Naive thymus-derived CD4-positive, alpha-beta T cell (primary cell): Measurements from ENCODE around the gene SLC7A10. TPM values are rescaled to one million over a fixed set of nuclear protein-coding genes. Genes with fewer than 3 reads are reported as not detected.

Experiments used
- ATAC-seq: fragments of 150-1000 bp; cut with Tn5 transposase; 2 replicates; pipeline ENCODE4 v1.10.0; 2021; ENCODE audit warnings: mild to moderate bottlenecking, moderate library complexity
- CTCF ChIA-PET: fragments of 350-600 bp; sonication (Branson Sonifier 250); formaldehyde crosslinking; loops from one replicate; lab custom pipeline; 2021; ENCODE audit warnings: antibody characterized with exemption; lab: Charles Lee
- POLR2A ChIA-PET: fragments of 350-600 bp; sonication (Branson Sonifier 250); formaldehyde crosslinking; loops from one replicate; lab custom pipeline; 2021; ENCODE audit warnings: antibody characterized with exemption, inconsistent platforms; lab: Charles Lee
- DNase-seq, 9 donors: peaks; one replicate each; pipeline versions ENCODE4 v3.0.0 to v3.0.0-alpha.2; 2020 to 2022; ENCODE audit warnings: mixed read lengths in 1 of 9
- H3K27ac ChIP-seq: one replicate; pipeline ENCODE4 v1.7.0; 2013; ENCODE audit warnings: mild to moderate bottlenecking, low read depth, low read length, moderate library complexity
- H3K27me3 ChIP-seq, 2 donors: one replicate each; pipeline ENCODE4 v1.7.0; 2013; ENCODE audit warnings: low read length in 2 of 2, mild to moderate bottlenecking in 2 of 2, moderate library complexity in 2 of 2; ENCODE audit not compliant: control insufficient read depth in 2 of 2, insufficient read depth in 2 of 2
- H3K36me3 ChIP-seq, 3 experiments: 1 replicate in 2 of 3; 2 replicates in 1 of 3; pipeline ENCODE4 v1.7.0; 2013; ENCODE audit warnings: low read length in 3 of 3, mild to moderate bottlenecking in 3 of 3, moderate library complexity in 1 of 3; ENCODE audit not compliant: insufficient read depth in 3 of 3, control insufficient read depth in 2 of 3
- H3K4me1 ChIP-seq, 2 donors: one replicate each; pipeline ENCODE4 v1.7.0; 2013; ENCODE audit warnings: low read length in 2 of 2, mild to moderate bottlenecking in 2 of 2, moderate library complexity in 1 of 2; ENCODE audit not compliant: control insufficient read depth in 2 of 2, insufficient read depth in 2 of 2
- H3K4me3 ChIP-seq: 2 replicates; pipeline ENCODE4 v1.7.0; 2013; ENCODE audit warnings: mild to moderate bottlenecking, low read length
- H3K9me3 ChIP-seq, 3 experiments: 1 replicate in 2 of 3; 2 replicates in 1 of 3; pipeline ENCODE4 v1.7.0; 2013; ENCODE audit warnings: low read length in 3 of 3; ENCODE audit not compliant: control insufficient read depth in 2 of 3
- H3K27ac Mint-ChIP-seq, 9 donors: one replicate each; pipeline ENCODE4 v1.8.0; 2020 to 2022; ENCODE audit warnings: mixed read lengths in 9 of 9, mild to moderate bottlenecking in 8 of 9, moderate library complexity in 5 of 9, inconsistent platforms in 2 of 9
- H3K27me3 Mint-ChIP-seq, 5 donors: one replicate each; pipeline ENCODE4 v1.8.0; 2021 to 2022; ENCODE audit warnings: mixed read lengths in 5 of 5, mild to moderate bottlenecking in 1 of 5
- H3K36me3 Mint-ChIP-seq, 5 donors: one replicate each; pipeline ENCODE4 v1.8.0; 2020 to 2022; ENCODE audit warnings: mixed read lengths in 5 of 5, mild to moderate bottlenecking in 3 of 5, inconsistent platforms in 1 of 5
- H3K4me1 Mint-ChIP-seq, 7 donors: one replicate each; pipeline ENCODE4 v1.8.0; 2020 to 2022; ENCODE audit warnings: mixed read lengths in 7 of 7, mild to moderate bottlenecking in 3 of 7, inconsistent platforms in 1 of 7
- H3K4me3 Mint-ChIP-seq, 10 donors: one replicate each; pipeline ENCODE4 v1.8.0; 2020 to 2022; ENCODE audit warnings: mild to moderate bottlenecking in 10 of 10, mixed read lengths in 10 of 10, moderate library complexity in 6 of 10, inconsistent platforms in 2 of 10
- H3K9me3 Mint-ChIP-seq, 11 donors: one replicate each; pipeline ENCODE4 v1.8.0; 2020 to 2022; ENCODE audit warnings: mixed read lengths in 11 of 11, mild to moderate bottlenecking in 4 of 11, inconsistent platforms in 1 of 11, moderate library complexity in 1 of 11
- intact Hi-C, 2 donors: fragments of 100-400 bp; cut with micrococcal nuclease; formaldehyde crosslinking; loops; one replicate each; pipeline ENCODE4 v1.15.1; 2023
- polyA plus RNA-seq, 2 donors: library from polyadenylated mRNA; unstranded; fragments of 300-500 nt; fragmentation: Illumina TruSeq; gene quantifications; one replicate each; pipeline ENCODE4 v1.2.3, GENCODE V29; 2021
- total RNA-seq, 6 experiments: library from RNA in 5 of 6; stranded (reverse) in 5 of 6; gene quantifications; 1 replicate in 5 of 6; 2 replicates in 1 of 6; pipeline ENCODE4 v1.2.3 and lab custom pipeline; 2021 to 2026

The SLC7A10 gene
- total and polyA plus RNA-seq, 7 experiments from 2014 or later: not detected

- Mint-ChIP-seq H3K4me3 (no peak overlapping the region), H3K27me3 (peaks cover 7 to 14% (median 13%) of the 10 kb centered on the region in 5 donors), H3K9me3 (peaks cover 0 to 11% (median 5%) of the 10 kb centered on the region in 11 donors), H3K36me3 (peaks cover 0 to 4% (median 0%) of the 10 kb centered on the region in 5 donors), H3K4me1 (peaks cover 0 to 4% (median 0%) of the 10 kb centered on the region in 7 donors), H3K27ac (no peak overlapping the region)
- no peaks in the 10 kb centered on the region for H3K9me3 ChIP-seq
- intact Hi-C loops: loop anchor here (1.0 to 10.0 kb wide), 8 partner anchors 57 to 537 kb away; partner anchors contain the start of gene CEBPA (in 1 of the 2)
- no peaks in the 10 kb centered on the region for H3K36me3 ChIP-seq
- peaks cover 0 to 8% of the 10 kb centered on the region in 2 donors for H3K4me1 ChIP-seq
- POLR2A ChIA-PET: no interaction called here
- ATAC-seq (no peak), DNase-seq (no peak)
- H3K4me3 ChIP-seq: no peak overlapping the region
- no peak overlapping the region for H3K27ac ChIP-seq
- CTCF ChIA-PET: interaction anchor here (1.1 to 5.6 kb wide), 3 partner anchors 57 to 173 kb away, joined by 3 to 34 read pairs (median 4); no protein-coding TSS in a partner anchor
- H3K27me3 ChIP-seq: no peaks in the 10 kb centered on the region
These were observed 9.1 kb upstream of the SLC7A10 start for GRCh38 chr19:33234736-33235135.

DNA sequence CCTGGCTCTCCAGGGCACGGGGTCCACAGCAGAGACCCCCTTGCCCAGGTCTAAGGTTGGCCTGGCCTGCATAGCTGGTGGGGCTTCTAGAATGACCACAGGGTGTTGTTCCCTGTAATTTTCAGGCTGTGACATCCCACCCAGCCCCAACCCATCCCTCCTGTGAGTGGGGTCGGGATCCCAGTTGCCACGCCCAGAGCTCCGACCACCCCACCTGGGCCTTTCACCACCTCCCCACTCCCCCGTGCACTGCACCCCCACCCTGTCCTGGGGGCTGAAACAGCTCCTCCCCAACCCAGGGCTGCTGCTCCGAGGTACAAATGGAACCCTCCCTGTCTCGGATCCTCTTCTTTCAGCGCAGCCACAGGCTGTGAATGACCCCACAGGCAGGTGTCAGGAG lies 8.4 kb upstream of the SLC7A10 start:
- H3K4me3 Mint-ChIP-seq: no peak overlapping the region
- H3K4me1 Mint-ChIP-seq: peaks cover 0 to 3% (median 0%) of the 10 kb centered on the region in 7 donors
- H3K4me1 ChIP-seq: peaks cover 0 to 5% of the 10 kb centered on the region in 2 donors
- no peak overlapping the region for H3K4me3 ChIP-seq
- peaks cover 9 to 16% (median 14%) of the 10 kb centered on the region in 5 donors for H3K27me3 Mint-ChIP-seq
- intact Hi-C loops: loop anchor here in 1 of 2 donors (2.0 to 10.0 kb wide), 2 partner anchors 71 to 89 kb away; partner anchors contain the start of gene CEBPA
- no peak for DNase-seq
- ATAC-seq: no peak
- no peak overlapping the region for H3K27ac Mint-ChIP-seq
- H3K27ac ChIP-seq: no peak overlapping the region
- H3K36me3 ChIP-seq: no peaks in the 10 kb centered on the region
- peaks cover 0 to 4% (median 0%) of the 10 kb centered on the region in 5 donors for H3K36me3 Mint-ChIP-seq
- no peaks in the 10 kb centered on the region for H3K27me3 ChIP-seq
- ChIA-PET CTCF (interaction anchor here (0.7 to 0.8 kb wide), 2 partner anchors 175 to 544 kb away, joined by 3 to 5 read pairs; no protein-coding TSS in a partner anchor), POLR2A (no interaction called here)
- H3K9me3 Mint-ChIP-seq: peaks cover 0 to 14% (median 5%) of the 10 kb centered on the region in 11 donors
- H3K9me3 ChIP-seq: no peaks in the 10 kb centered on the region

DNA sequence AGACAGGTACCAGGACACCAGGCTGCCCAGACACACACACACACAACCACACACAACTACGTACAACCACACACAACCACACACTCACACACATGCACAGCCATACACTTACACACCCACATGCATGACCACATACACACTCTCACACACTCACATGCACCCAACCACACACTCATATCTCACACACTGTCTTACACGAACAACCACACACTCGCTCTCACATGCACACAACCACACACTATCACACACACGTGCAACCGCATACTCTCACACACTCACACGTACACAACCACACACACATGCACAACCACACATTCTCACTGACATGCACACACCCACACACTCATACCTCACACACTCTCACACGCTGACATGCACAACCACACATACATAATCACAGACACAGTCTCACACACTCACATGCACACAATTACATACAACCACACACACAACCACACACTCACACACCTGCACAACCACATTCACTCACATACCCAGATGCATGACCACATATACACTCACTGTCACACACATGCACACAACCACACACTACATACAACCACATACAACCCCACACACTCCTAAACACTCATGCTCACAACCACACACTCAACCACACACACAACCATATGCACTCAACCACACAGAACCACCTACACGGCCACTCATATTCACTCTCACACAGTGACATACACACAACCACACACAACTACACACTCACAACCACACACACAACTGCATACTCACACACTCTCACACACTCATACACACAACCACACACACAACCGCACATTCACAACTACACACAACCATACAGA lies 7.6 kb upstream of the SLC7A10 start:
- intact Hi-C loops: loop anchor here in 1 of 2 donors (10.0 kb wide), 1 partner anchor 72 kb away; the partner anchor contains the start of gene CEBPA

DNA sequence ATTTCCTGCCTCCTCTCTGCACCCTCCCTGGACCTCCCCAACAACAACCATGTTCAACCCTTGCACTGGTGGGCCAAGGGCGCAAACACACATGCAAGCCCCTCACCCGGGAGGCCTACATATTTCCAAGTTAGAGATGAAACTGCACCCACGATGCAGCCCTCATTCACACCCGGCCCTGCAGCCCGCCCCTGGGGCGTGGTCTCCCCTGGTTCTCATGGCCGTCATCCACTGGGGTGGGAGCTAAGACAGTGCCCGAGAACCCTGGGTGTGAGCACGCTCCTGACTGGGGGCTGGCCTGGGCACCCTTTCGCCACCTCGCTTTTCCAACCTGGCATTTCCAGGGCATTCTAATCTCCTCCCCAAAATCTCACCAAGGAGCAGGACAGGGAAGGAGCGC lies 7.0 kb upstream of the SLC7A10 start:
- peaks cover 0 to 17% (median 3%) of the 10 kb centered on the region in 5 donors for H3K36me3 Mint-ChIP-seq
- CTCF ChIA-PET: no interaction called here
- peaks cover 19 to 31% (median 28%) of the 10 kb centered on the region in 5 donors for H3K27me3 Mint-ChIP-seq
- peaks cover 0 to 2% of the 10 kb centered on the region in 2 donors for H3K27me3 ChIP-seq
- ATAC-seq: no peak
- peaks cover 7 to 28% (median 15%) of the 10 kb centered on the region in 11 donors for H3K9me3 Mint-ChIP-seq
- H3K9me3 ChIP-seq: peaks cover 0 to 4% (median 0%) of the 10 kb centered on the region in 3 experiments
- peaks cover 0 to 3% (median 0%) of the 10 kb centered on the region in 7 donors for H3K4me1 Mint-ChIP-seq
- POLR2A ChIA-PET: no interaction called here
- H3K4me1 ChIP-seq: no peaks in the 10 kb centered on the region
- no peak overlapping the region for H3K27ac ChIP-seq
- no peak overlapping the region for H3K27ac Mint-ChIP-seq
- intact Hi-C loops: loop anchor here in 1 of 2 donors (10.0 kb wide), 1 partner anchor 72 kb away; the partner anchor contains the start of gene CEBPA
- H3K4me3 ChIP-seq: no peak overlapping the region
- H3K36me3 ChIP-seq: no peaks in the 10 kb centered on the region
- DNase-seq: no peak
- no peak overlapping the region for H3K4me3 Mint-ChIP-seq

More for the DNA sequence above, 7.6 kb upstream of the SLC7A10 start:
- ATAC-seq (no peak), DNase-seq (no peak)
- H3K36me3 ChIP-seq: no peaks in the 10 kb centered on the region
- H3K9me3 ChIP-seq: no peaks in the 10 kb centered on the region
- Mint-ChIP-seq H3K27ac (no peak overlapping the region), H3K4me1 (peaks cover 0 to 3% (median 0%) of the 10 kb centered on the region in 7 donors), H3K4me3 (no peak overlapping the region), H3K9me3 (peaks cover 5 to 22% (median 11%) of the 10 kb centered on the region in 11 donors), H3K36me3 (peaks cover 0 to 11% (median 0%) of the 10 kb centered on the region in 5 donors), H3K27me3 (peaks cover 14 to 25% (median 22%) of the 10 kb centered on the region in 5 donors)
- no peaks in the 10 kb centered on the region for H3K4me1 ChIP-seq
- H3K27me3 ChIP-seq: no peaks in the 10 kb centered on the region
- POLR2A ChIA-PET: no interaction called here
- CTCF ChIA-PET: interaction anchor here (0.8 kb wide), 1 partner anchor 176 kb away, joined by 5 read pairs; no protein-coding TSS in a partner anchor
- no peak overlapping the region for H3K4me3 ChIP-seq
- no peak overlapping the region for H3K27ac ChIP-seq

DNA sequence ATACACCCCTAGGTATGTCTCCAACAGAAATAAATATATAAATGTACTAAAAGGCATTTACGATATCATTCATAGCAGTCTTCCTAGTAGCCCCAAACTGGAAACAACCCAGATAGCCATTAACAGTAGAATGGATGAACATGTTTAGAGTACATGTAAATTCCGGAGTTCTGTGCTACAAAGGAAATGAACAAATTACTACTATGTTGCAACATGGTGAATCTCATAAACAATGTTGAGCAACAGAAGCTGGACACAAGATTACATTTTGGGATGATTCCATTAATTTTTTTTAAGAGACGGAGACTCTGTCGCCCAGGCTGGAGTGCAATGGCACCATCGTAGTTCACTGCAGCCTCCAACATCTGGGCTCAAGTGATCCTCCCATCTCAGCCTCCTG lies 5.9 kb upstream of the SLC7A10 start:
- ChIA-PET POLR2A (no interaction called here), CTCF (no interaction called here)
- peaks cover 26 to 39% (median 36%) of the 10 kb centered on the region in 5 donors for H3K27me3 Mint-ChIP-seq
- H3K36me3 Mint-ChIP-seq: peaks cover 0 to 22% (median 5%) of the 10 kb centered on the region in 5 donors
- Histone ChIP-seq H3K36me3 (no peaks in the 10 kb centered on the region), H3K27ac (no peak overlapping the region), H3K27me3 (peaks cover 5 to 7% of the 10 kb centered on the region in 2 donors), H3K4me1 (peaks cover 0 to under 1% of the 10 kb centered on the region in 2 donors), H3K9me3 (peaks cover 0 to 10% (median 0%) of the 10 kb centered on the region in 3 experiments), H3K4me3 (no peak overlapping the region)
- peaks cover 9 to 34% (median 19%) of the 10 kb centered on the region in 11 donors for H3K9me3 Mint-ChIP-seq
- intact Hi-C loops: loop anchor here in 1 of 2 donors (10.0 kb wide), 1 partner anchor 73 kb away; the partner anchor contains the start of gene CEBPA
- no peak overlapping the region for H3K4me3 Mint-ChIP-seq
- ATAC-seq (no peak), DNase-seq (no peak)
- no peak overlapping the region for H3K27ac Mint-ChIP-seq
- H3K4me1 Mint-ChIP-seq: peaks cover 0 to 5% (median 0%) of the 10 kb centered on the region in 7 donors

DNA sequence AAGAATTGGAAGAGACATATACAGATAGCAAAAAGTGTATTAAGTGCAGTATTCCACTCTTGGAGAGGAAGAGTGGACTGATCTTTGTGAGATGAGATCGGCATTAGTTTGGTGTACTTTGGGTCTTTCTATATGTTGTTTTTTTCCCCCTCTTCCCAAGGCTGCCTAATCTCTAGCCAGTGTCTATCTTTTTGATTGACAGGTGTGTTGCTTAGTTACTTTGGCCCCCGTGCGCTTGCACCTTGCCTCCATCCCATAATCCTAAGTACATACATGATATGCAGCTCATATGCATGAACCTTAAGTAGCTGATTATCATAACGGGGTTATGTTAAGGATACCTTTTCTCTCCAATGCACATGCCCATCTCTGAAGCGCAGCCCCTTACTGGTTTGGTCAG lies 4.3 kb upstream of the SLC7A10 start:
- intact Hi-C loops: loop anchor here in 1 of 2 donors (10.0 kb wide), 1 partner anchor 75 kb away; the partner anchor contains the start of gene CEBPA
- POLR2A ChIA-PET: no interaction called here
- DNase-seq (no peak), ATAC-seq (no peak)
- Mint-ChIP-seq H3K4me3 (no peak overlapping the region), H3K27me3 (peaks cover 36 to 49% (median 44%) of the 10 kb centered on the region in 5 donors), H3K4me1 (peaks cover 0 to 11% (median 8%) of the 10 kb centered on the region in 7 donors), H3K27ac (no peak overlapping the region), H3K36me3 (peaks cover 0 to 26% (median 9%) of the 10 kb centered on the region in 5 donors), H3K9me3 (peaks cover 9 to 37% (median 19%) of the 10 kb centered on the region in 11 donors)
- Histone ChIP-seq H3K27me3 (peaks cover 7% of the 10 kb centered on the region in 2 donors), H3K4me1 (peaks cover 3 to 7% of the 10 kb centered on the region in 2 donors), H3K4me3 (no peak overlapping the region), H3K9me3 (peaks cover 0 to 10% (median 0%) of the 10 kb centered on the region in 3 experiments), H3K36me3 (no peaks in the 10 kb centered on the region), H3K27ac (no peak overlapping the region)
- CTCF ChIA-PET: no interaction called here
